Measurements from ENCODE around the gene GOLGA8K.
"Not testable (repeated sequence)": the region's sequence is repeated elsewhere in the genome, so short reads cannot be mapped to it uniquely, and the experiment has no call there.

GOLGA8K gene, protein sequence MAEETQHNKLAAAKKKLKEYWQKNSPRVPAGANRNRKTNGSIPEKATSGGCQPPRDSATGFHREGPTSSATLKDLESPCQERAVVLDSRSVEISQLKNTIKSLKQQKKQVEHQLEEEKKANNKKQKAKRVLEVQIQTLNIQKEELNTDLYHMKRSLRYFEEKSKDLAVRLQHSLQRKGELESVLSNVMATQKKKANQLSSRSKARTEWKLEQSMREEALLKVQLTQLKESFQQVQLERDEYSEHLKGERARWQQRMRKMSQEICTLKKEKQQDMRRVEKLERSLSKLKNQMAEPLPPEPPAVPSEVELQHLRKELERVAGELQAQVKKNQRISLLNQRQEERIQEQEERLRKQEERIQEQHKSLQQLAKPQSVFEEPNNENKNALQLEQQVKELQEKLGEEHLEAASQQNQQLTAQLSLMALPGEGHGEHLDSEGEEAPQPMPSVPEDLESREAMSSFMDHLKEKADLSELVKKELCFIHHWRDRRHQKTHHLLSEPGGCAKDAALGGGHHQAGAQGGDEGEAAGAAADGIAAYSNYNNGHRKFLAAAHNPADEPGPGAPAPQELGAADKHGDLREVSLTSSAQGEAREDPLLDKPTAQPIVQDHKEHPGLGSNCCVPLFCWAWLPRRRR

DNA sequence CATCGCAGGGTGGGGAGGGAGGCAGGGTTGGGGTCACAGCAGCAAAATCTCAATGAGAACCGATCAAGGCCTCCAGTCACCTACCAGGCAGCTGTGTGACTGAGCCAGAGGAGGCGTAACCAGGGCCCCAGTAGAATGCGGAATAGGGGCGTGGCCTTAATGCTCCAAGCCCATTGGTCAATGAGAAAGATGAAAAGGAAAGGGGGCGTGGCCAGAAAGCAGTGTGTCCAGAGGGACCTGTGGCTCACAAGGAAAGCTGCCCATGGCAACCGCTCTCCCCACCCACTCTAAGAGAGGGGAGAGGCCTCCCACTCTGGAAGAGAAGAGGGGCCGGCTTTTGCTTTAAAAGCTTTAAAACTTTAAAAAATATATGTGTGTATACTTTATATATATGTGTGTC is at the start of gene GOLGA8K:
Gene GOLGA8K (minus strand): TSS at position 101 of the 400 bp plus-strand sequence. CDS start 98 bp downstream, at position 3.
- DNase-seq: not testable (repeated sequence)

DNA sequence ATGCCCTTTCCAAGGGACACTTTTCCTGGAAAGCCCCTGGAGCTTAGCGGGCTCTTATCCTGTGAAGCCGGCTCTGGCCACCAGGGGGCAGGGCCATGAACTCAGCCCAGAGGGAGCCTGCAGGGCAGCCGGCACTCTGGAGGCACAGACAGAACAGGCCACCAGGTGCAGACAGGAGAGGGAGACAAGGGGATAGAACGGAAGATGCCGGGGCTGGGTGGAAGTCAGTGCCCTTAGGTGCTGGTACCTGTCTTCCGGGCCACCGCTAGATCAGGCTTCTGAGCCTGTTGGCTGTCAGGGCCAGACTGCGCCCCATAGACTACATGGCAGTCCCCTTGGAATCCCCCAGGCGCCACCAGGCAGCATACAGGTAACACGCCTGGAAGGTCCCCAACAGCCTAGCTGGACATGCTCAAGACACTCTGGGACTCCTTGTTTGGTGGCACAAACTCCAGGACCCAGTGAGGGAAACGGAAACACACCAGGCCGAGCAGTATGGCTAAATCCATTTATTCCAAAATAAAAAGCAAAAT is 37.4 kb upstream of the GOLGA8K start:
- not testable (repeated sequence) for DNase-seq

DNA sequence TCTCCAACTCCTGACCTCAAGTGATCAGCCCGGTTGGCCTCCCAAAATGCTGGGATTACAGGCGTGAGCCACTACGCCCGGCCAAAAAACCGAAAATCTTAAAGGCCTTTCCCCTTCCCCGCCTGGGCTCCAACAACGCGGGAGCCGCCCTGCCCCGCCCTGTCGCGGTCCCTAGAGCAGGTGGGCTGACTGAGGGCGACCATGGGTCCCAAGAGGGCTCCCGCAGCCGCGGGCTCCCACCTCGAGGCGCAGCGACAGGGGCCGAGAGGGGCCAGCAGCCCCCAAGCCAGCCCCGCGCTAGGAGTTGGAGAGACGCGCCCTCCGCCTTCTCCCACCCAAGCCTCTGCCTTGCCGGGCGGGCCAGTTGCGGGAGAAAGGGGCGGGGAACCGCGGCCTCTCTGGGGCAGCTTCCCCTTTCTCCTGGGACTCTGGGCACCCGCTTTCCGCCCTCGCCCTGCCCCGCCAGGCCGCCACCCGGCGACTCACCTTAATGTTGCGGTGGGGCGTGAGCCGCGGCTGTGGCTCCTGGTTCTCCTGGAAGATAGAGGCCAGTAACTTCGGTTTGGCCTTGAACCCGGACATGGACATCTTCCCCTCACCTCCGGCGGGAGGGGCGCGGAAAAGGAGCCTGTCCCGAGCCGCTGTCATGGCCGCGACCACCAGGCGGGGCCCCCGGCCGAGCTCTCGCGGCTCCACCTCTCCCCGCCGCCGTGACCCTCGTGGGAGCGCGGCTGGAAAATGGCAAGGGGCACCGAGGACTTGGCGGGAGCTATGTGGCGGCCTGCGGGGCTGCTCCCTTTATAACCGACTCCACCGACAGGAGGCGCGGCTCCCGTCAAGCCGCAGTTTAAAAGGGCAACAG is 31.2 kb upstream of the GOLGA8K start:
- not testable (repeated sequence) for DNase-seq

DNA sequence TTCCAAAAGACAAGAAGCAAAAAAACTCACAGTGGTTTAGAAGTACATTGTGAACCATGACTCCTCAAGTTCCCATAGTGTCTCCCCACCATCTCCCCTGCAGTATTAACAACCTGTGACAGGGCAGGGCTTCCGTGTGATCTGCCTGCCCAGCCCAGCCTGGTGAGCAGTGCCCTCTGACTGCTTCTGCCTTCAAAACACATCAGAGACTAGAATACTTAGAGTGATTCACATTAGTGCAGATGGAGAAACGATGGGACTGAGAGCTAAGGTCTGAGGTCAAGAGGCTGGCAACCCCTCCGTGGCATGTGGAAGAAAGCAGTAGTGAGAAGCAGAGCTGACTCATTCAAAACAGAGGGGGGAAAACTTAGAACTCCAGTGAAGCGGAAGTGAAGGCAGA is 24.5 kb upstream of the GOLGA8K start:
- not testable (repeated sequence) for DNase-seq

DNA sequence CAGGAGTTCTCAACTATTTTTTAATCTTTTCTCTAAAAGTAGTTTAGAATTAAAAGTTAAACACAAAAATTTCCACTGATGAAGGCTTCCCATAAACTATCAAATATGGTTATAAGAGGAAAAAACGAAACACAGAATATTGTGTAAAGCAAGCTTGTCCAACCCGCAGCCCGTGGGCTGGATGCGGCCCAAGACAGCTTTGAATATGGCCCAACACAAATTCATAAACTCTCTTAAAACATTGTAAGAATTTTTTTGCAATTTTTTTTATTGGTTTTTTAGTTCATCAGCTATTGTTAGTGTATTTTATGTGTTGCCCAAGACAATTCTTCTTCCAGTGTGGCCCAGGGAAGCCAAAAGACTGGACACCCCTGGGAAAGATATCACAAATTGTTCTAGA is 23.4 kb upstream of the GOLGA8K start:
- DNase-seq: not testable (repeated sequence)

DNA sequence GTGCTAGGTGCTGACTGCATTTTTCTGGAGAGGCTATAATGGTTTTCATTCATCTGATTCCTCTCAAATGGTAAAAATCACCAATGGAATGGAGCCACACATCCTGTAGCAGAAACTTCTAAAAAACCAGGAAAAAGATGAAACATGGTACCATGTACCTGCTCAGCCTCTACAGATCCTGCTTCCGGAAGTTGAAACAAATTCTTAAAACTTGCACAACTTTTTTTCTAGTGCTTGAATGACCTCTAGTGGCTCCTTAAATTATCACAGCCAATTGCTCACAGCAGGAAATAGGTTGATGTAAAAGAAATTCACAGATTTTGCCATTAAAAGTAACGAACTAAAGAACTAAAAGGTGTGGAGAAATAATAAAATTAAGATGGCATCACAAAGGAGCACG is 4.8 kb upstream of the GOLGA8K start:
- DNase-seq: not testable (repeated sequence)

DNA sequence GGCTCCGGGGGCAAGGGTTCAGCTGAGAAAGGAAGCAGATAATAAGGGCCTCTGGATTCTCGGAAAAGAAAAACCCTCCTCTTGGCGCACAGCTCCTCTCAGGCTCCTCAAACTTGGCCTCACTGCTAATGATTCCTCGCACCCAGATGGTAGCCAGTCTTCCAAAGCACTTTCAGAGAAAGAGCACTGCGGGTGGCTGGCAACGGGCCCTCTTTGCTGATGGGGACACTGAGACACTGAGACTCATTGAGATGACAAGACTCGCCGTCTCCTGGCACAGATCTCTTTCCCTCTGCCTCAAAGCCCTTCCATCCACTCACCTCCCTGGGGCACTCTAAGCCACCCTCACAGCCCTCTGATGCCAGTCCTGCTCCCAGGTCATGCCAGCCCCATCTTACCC is 6.6 kb downstream of the GOLGA8K start:
- not testable (repeated sequence) for DNase-seq

DNA sequence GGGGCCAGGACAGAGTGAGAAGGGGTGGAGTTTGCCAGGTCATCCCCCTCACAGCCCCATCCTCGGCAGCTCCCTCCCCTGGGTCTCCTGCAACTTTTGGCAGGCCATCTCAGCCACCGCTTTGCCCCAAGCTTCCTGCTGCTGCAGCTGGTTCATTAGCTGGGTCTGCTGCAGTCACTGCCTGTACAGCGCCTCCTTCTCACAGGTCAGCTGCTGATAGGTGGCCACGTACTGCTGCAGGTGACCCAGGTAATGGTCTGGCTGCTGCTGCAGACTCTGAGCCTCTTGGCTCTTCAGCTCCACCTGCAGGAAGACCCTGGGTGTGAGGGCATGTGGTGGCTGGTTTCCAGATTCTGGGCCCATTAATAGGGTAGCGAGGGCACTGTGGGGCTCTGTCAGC is 8.3 kb downstream of the GOLGA8K start:
- not testable (repeated sequence) for DNase-seq

DNA sequence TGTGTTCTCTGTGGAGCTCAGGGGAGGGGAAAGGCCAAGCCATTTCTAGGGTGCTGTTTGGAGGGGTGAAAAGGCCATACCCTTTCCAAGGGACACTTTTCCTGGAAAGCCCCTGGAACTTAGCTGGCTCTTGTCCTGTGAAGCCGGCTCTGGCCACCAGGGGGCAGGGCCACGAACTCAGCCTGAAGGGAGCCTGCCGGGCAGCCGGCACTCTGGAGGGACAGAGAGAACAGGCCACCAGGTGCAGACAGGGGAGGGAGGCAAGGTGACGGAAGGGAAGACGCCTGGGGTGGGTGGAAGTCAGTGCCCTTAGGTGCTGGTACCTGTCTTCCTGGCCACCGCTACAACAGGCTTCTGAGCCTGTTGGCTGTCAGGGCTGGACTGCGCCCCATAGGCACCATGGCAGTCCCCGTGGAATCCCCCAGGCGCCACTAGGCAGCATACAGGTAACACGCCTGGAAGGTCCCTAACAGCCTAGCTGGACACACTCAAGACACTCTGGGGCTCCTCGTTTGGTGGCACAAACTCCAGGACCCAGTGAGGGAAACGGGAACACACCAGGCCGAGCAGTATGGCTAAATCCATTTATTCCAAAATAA is 14.9 kb downstream of the GOLGA8K start:
- DNase-seq: not testable (repeated sequence)

DNA sequence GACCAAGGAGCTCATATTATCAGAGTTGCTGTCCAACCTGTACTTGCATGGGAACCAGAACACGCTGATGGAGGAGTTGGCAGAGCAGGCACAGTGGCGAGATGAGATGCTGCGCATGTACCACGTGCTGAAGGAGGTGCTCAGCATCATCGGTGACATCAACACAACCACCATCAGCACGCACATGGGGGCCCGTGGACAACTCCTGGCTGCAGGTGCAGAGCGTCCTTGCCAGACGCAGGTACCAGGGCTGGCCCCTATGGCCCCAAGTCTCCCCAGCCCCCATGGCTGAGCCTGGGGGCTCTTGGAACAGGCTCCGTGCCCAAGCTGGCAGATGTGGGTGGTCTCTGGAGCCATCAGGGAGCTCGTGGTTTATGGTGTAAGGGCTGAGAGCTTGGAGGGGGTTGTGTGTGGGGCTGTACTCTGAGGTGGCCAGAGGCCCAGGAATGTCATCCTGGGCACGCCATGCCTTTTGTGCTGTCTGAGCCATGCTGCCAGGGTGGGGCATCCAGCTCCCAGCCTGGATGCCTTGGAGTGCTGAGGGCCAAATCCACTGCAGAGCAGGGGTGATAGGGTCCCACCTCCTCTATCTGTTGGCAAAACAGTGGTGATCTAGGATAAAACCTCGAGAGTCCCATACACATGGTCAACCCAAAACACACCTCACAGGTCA is 17.1 kb downstream of the GOLGA8K start:
- DNase-seq: not testable (repeated sequence)

DNA sequence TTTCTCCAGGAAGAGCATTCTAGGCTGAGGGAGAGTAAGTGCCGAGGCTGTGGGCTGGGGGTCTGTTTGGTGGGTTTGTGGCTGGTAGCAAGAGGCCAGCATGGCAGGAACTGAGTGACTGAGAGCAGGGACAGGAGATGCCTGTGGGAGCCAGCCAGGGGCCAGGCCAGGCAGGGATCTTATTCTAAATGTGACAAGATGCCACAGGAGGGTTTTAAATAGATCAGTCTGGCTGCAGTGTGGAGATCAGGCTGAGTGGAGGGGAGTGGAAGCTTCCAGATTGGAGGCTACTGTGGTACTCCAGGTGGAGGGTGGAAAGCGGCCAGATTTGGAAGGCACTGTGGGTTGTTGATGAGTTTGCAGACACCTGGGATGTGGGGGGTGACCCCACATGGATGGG is 28.9 kb downstream of the GOLGA8K start:
- DNase-seq: not testable (repeated sequence)

DNA sequence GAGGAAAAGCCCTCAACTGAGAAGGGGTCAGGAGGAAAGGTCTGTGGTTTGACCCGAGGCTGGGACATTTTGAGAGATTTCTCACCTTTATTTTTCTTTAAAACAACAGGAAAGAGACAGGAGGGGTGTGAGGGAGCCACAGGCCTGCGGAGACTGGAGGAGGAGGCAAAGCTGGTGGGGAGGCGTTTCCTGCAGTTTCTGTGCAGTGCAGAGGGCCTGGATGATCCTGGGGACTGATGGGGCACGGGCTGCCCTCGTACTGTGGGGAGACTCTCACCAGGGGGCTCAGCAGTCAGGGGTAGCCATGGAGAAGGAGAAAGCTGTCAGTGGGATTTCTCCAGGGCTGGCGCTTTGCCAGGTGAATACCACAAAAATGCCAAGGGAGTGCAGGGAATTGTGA is 29.4 kb downstream of the GOLGA8K start:
- DNase-seq: not testable (repeated sequence)

DNA sequence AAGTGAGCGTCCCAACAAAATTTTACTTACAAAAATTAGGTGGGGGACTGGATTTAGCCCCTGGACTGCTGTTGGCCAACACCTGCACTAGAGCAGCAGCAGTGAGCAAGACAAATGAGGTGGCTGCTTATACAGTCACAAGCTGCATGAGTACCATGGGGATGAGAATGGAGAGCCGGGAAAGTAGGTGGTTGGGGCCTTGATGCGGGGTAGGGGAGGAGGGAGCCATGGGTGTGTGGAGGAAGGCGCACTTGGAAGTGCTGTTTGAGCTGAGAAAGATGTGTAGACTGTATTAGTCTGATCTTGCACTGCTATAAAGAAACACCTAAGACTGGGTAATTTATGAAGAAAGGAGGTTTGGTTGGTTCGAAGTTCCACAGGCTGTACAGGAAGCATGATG is 31.0 kb downstream of the GOLGA8K start:
- not testable (repeated sequence) for DNase-seq

DNA sequence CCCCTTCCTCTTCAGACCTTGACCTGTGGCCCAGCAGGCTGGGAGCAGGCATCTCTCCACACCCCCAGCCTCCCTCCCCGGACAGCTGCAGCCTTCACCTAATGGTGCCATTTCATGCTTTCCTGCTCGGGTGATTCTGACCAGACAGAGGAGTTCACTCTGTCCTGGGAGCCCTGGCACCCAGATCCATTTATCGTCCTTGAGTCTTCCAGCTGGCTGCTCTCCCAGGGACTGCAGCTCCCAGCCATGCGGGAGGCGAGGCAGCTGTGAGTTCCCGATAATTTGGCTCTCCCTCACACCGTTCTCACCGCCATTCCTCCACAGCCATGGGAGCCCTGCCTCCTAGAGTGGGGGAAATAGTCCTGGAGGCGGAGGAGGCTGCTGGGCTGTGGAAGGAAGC is 32.6 kb downstream of the GOLGA8K start:
- not testable (repeated sequence) for DNase-seq

DNA sequence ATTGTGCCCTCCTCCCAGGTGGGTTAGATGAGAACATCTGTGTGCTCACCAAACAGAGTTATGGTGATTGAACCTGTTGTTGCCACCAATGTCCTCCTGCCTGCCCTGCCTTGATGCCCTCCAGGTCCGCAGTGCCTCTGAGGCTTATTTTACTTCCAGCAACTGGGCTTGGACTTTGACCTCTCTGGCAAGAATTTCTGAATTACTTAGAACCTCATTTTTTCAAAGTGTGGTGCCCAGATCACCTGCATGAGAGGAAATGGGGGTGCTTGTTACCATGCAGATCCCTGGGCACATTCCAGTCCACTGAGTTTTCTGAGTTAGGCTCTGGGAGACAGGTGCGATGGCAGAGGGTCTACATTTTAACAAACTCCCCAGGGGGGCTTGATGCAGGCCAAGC is 33.0 kb downstream of the GOLGA8K start:
- not testable (repeated sequence) for DNase-seq

DNA sequence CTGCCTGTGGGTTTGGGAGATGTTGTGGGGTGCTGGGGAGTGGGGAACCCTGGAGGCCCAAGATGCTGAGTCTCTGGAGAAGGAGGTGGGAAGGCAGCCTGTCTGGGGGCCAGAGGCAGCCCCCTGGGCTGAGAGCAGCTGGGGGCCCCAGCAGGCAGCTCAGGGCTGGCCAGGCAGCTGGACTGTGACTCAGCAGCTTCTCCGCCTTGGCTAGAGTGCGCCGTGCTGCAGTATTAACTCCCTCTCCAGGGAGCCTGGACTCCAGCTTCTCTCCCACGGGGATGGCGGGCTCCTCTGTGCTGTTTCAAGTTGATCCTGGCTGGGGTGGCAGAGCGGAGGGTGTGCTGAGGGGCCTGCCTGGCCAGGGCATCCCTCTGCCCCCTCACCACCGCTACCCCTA is 36.6 kb downstream of the GOLGA8K start:
- DNase-seq: not testable (repeated sequence)

DNA sequence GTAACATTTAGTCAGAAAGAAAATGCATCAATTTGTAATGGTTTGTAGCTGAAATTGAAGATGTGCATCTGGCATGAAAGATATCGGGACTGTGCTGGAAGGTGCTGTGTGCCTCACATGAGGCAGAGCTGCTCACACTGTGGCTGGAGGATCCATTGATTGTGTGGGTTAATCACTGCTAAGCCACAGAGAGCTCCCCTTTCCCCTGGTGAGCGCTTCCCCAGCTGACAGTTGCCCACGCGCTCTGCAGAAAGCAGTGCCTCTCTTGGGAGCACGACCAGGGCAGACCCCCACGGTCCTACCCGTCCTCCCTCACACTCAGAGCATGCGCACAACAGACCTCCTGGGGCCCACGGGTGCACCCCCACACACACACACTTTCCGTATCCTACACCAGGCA is 37.1 kb downstream of the GOLGA8K start:
- DNase-seq: not testable (repeated sequence)

DNA sequence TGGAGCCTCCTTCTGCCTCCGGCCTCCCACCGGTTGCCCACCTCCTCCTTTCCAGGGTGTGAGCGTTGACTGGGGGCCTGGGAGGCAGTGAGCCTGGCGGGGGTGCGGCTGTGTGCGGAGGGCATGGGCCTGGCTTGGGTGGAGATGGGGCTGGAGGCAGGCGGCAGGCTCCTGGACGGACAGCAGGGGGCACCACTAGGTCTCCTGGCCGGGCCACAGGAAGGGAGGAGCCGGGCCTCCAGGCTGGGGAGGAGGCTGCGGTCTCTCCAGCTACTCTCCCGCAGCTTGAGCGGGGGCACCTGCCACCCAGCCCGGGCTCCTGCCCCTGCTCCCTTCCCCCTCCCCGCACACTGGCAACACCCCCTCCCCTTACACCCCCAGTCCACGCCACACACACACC is 38.1 kb downstream of the GOLGA8K start:
- DNase-seq: not testable (repeated sequence)

DNA sequence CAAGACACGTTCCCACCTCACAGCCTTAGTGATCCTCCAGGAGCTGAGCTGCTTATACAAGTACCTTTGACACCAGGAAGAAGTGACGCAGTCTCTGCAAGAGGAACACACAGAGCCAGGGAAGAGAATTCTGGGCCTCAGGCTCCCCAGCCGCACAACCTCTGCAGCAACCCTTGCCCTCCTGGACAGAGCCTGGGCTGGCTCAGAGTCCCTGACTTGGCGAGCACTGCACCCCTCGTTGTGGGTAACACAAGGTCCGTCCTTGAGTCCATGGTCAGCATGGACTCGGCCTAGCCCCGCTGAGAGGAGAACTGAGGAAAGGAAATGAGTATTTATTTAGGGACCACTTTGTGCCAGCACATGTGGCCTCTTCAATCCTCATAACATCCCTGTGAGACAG is 39.6 kb downstream of the GOLGA8K start:
- not testable (repeated sequence) for DNase-seq

DNA sequence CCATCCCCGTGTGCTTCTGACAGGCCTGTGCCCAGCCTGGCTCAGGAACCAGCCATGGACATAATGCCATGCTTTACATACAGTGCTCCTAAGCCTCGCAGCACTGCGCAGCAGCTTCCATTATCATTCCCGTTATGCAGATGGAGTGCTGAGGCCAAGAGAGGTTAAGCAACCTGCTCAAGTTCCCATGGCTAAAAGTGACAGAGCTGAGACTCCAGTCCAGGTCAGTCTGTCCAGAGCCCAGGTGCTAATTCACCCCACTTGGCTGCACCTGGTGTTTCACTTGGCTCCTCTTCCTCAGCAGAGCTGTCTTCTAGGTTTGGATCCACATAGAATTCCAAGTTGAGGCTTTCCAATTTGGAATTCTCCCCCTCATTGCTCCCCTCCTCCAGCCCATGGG is 41.4 kb downstream of the GOLGA8K start:
- DNase-seq: not testable (repeated sequence)

DNA sequence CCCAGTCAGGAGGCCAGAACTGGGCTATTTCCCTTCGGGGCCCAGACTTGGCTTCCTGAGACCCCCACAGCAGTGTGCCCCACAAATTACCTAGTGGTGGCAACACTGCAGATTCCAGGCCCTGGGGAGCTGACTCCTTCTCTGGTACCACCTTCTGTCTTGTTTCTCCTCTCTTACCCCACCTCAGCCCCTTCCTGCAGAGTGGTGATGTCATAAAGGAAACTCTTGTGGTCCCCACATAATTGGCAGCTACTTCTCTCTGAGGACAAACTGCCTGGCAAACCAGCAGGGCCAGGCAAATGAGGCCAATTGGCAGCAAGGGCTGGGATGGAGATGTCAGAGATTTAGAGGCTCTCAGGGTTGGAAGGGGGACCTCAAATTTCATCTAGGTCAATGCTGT is 44.6 kb downstream of the GOLGA8K start:
- DNase-seq: not testable (repeated sequence)

DNA sequence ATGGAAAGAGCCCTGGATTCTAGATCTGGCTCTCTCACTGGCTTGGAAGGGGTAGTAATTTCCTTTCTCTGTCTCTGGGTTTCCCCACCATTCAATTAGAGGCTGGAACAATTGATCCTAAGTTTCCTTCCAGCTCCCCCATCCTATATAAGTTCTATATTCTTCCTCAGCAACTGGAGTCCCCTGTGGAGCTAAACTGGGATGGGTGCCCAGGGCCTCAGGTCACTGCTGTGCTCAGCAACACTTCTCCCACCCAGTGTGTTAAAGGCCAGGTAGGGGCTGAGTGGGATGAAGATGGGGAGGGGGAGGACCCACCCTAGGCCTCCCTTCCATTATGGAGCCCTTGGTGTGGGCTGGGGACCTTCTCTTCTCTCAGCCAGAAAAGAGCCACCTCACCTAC is 46.2 kb downstream of the GOLGA8K start:
- not testable (repeated sequence) for DNase-seq
